ENCODE measurements around the gene CYP4F12.

Gene CYP4F12

DNA sequence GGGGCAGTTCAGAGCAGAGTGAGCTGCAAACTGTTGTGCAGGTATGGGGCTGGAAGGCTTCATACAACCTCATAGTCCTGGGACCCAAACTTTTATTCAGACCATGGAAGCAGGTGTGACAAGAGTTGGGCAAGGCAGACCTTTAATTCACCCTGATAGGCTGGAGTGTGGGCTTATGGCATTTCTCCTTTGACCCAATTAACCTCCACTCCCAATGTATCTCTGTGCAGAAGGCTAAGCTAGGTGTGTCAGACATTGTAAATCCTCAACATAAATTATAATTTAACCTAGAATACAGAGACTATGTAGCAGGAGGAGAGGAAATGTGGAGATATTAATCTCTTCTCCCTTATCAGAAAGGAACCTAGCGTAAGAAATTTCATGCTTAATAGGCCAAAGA is 42.8 kb downstream of the CYP4F12 start:
- DNase-seq: no peak

DNA sequence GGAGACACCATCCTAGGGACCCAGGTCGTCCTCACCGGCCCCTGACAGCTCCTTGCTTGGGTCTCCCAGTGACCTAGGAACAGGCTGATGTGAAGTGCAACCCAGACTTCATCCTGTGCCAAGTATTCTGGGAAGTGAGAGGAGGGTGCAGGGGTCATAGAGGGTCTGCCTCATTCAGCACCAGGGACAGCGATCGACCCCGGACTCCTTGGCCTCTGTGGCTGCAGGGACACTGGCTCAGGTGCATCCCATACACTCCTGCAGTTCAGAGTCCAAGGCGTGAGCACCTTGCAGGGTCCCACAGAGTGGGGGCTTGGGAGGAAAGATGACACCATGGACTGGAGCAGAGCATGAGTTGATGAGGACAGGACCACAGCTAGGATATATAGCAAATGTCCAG is 44.9 kb downstream of the CYP4F12 start:
- DNase-seq: no peak

DNA sequence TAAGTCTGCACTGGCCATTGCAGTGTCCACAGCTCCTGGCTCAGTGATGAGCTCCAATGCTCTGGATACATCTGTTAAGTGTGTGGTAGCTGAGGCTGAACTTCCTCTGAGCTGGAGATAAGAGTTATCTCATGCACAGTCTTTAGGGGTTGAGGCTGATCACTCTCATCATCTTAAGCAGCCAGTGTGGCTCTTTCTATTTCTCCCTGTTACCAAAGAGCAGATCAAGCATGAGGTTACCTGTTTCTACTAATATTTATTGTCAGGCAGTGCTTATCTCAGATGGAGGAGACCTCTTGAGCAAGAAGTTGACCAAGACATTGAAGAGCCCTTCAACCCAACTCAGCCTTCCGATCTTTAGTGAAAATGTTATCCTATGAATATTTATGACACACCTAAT is 48.4 kb downstream of the CYP4F12 start:
- DNase-seq: no peak

DNA sequence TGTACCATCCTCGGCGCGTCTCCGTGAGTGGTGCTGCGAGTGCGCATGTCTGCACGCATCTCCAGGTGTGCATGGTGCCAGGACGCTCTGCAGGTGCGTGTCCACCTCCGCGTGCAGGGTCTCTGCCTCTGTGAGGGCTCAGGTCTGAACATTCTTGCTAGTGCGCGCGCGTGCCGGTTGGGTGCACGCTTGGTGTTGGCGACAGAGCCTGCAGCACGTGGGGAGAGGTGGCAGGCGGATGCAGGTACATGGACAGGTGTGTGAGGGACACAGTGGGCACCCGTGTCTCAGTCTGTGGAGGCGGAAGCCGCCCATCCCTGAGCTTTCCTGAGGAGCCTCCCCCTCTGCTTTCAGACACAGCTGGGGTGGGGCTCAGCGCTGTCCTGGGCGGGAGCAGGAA is 50.1 kb downstream of the CYP4F12 start:
- no peak for DNase-seq

DNA sequence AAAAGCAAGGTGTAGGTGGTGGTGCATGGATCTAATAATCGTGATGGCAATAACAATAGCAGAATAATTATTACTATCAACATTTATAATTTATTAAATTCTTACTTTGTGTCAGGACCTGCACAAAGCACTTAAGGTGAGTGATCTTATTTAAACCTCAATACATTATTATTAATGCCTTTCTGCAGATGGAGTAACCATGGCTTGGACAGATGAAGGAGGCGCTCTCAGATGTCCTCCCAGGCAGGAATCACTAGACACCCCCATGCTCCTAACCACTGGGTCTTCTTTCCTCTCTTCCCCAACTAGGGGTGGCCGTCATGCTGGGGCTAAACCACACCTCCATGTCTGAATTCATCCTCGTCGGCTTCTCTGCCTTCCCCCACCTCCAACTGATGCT is 54.8 kb downstream of the CYP4F12 start, which contains the start of gene OR10H2:
TSS of gene OR10H2 (plus strand) at position 301 of the 400 bp plus-strand sequence. CDS start at position 321, 20 bp downstream.
- no peak for DNase-seq

DNA sequence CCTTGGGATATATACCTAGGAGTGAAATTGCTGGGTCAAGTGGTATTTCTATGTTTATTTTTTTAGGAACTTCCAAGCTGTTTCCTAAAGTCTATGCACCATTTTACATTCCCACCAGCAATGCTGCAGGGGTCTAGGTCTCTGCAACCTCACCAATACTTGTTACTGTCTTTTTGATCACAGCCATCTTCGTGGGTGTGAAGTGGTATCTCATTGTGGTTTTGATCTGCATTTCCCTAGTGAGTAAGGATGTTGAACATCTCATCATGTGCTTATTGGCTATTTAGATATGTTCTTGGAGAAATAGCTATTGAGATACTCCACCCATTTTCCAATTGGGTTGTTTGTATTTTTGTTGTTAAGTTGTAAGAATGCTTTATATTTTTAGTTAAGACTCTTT is 57.7 kb downstream of the CYP4F12 start:
- DNase-seq: no peak

DNA sequence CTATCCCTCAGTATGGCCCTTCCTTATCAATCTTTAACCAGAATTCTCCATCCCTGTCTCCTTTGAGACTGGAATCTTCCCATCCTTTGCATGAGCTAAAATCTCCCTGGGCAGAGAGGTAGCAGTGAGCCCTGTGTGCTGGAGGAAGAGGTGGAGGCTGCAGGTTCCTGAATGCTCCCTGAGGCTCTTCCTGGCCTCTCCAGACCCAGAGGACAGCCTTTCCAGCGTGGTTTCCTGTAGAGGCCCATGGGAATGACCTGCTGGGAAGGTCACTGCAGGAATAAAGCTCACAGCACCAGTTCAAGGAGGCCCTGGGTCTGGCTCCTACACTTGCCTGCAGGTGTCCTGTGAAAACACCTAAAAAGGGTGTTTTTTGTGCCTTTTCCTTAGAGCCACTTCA is 59.5 kb downstream of the CYP4F12 start:
- DNase-seq: no peak

DNA sequence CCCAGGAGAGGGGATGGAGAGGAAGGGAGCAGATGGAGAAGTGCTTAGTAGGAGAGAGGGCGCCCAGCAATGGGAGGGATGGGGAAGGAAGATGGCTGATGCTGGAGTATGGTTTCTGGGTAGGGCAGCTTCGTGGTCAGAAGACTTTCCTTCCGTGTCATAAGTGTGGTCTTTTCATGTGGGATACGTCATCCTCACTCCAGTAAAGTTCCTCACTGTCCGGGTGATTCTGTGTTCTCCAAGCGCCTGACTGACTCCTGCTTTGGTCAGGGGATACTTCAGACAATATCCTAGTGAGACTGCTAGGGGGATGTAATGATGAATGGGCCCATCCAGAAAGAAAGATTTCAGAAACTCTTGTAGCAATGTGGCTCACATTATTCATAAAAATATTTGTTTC is 61.0 kb downstream of the CYP4F12 start:
- DNase-seq: no peak

DNA sequence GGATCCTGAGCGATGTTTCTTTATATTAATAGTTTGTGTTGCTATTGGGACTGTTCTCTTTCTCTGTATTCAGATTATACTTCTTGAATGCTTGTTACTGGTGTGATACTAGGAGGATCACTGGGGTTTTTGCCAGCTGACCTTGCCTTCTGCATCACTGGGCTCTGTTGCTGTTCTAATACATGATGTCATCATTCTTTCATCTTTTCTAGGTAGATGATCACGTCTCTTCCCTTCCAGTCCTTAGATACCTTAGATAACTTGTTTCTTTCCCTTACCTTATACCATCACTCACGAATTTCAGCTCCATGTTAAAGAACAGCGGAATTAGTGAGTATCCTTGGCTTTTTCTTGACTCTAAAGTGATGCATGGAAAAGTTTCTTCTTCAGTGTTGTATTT is 64.8 kb downstream of the CYP4F12 start, which contains the start of gene OR10H3:
TSS of gene OR10H3 (plus strand) at position 264 of the 400 bp plus-strand sequence. CDS start 3,408 bp downstream, outside the sequence.
- no peak for DNase-seq

DNA sequence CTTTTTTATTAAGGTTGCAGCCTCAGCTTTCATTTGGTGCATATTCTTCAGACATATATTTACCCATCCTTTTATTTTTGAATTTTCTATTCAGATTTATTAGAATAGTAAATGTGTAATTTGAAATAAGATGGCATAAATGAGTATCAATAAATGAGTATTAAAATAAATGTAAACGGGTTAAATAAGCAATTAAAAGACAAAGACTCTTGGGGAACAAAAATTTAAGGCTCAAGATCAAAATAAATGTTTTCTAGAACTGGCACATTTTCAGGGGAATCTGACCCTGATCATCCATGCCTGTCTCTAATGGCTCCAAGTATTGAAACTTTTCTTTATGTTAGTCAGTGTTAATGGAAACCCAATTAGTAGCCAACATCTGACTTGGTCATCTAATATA is 67.9 kb downstream of the CYP4F12 start:
- no peak for DNase-seq
